T-helper 2 cell treated with Interferon-gamma antibody and Interleukin-4, amounts not matched to agents 5 μg/mL and 100 μg/mL, for 36 hours (primary cell): ENCODE data around the gene DLGAP3.

Source experiments
- DNase-seq: peaks from one replicate; pipeline ENCODE4 v3.0.0; 2021; ENCODE audit warnings: low spot score
- H3K27ac Mint-ChIP-seq: one replicate; pipeline ENCODE4 v1.8.0; 2021; ENCODE audit warnings: mild to moderate bottlenecking, mixed read lengths
- H3K27me3 Mint-ChIP-seq: one replicate; pipeline ENCODE4 v1.8.0; 2021; ENCODE audit warnings: low read depth, mixed read lengths
- H3K36me3 Mint-ChIP-seq: one replicate; pipeline ENCODE4 v1.8.0; 2021; ENCODE audit warnings: low read depth, mixed read lengths
- H3K4me1 Mint-ChIP-seq: one replicate; pipeline ENCODE4 v1.8.0; 2021; ENCODE audit warnings: low read depth, mixed read lengths
- H3K4me3 Mint-ChIP-seq: one replicate; pipeline ENCODE4 v1.8.0; 2022; ENCODE audit warnings: mild to moderate bottlenecking, moderate library complexity, mixed read lengths
- H3K9me3 Mint-ChIP-seq: one replicate; pipeline ENCODE4 v1.8.0; 2021; ENCODE audit warnings: mixed read lengths

The DLGAP3 gene

DNA sequence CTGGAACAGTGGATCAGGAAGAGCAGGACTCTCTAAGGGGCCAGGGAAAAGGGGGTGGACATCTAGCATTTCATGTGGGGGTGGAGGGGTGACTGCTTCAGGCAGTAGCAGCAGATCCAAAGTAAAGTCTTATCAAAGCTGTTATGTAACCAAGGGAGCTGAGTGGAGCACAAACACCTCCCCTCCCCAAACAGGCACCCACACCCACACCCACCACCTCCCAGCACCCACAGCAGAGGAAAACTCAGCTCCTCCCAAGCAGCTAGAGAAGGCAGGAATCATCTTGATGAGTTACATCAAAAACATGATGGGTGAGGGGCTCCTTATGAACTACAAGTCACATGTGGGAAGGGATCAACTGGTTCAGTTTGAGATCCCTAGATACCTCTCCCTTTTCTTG, 6.0 kb downstream of the DLGAP3 start:
- Mint-ChIP-seq H3K27ac (no peak overlapping the region), H3K9me3 (no peaks in the 10 kb centered on the region), H3K36me3 (no peaks in the 10 kb centered on the region), H3K4me3 (no peak overlapping the region), H3K27me3 (peaks cover 48% of the 10 kb centered on the region), H3K4me1 (peaks cover under 1% of the 10 kb centered on the region)
- no peak for DNase-seq

- Mint-ChIP-seq H3K4me3 (no peak overlapping the region), H3K36me3 (no peaks in the 10 kb centered on the region), H3K27me3 (peaks cover 10% of the 10 kb centered on the region), H3K27ac (no peak overlapping the region), H3K9me3 (no peaks in the 10 kb centered on the region), H3K4me1 (no peaks in the 10 kb centered on the region)
- no peak for DNase-seq
Measured at GRCh38 chr1:34918977-34919561, 10.4 kb downstream of the DLGAP3 start.

GRCh38 chr1:34918386-34918976, 11.0 kb downstream of the DLGAP3 start:
- no peak overlapping the region for H3K27ac Mint-ChIP-seq
- DNase-seq, result no peak
- no peaks in the 10 kb centered on the region for H3K4me1 Mint-ChIP-seq
- H3K9me3 Mint-ChIP-seq, result no peaks in the 10 kb centered on the region
- no peaks in the 10 kb centered on the region for H3K36me3 Mint-ChIP-seq
- H3K27me3 Mint-ChIP-seq, result peaks cover 8% of the 10 kb centered on the region
- no peak overlapping the region for H3K4me3 Mint-ChIP-seq

- Mint-ChIP-seq H3K9me3 (no peaks in the 10 kb centered on the region), H3K36me3 (no peaks in the 10 kb centered on the region), H3K4me3 (no peak overlapping the region), H3K4me1 (no peaks in the 10 kb centered on the region), H3K27me3 (peaks cover 6% of the 10 kb centered on the region), H3K27ac (no peak overlapping the region)
- no peak for DNase-seq
Measured at GRCh38 chr1:34917017-34917416, 12.4 kb downstream of the DLGAP3 start.

DNA sequence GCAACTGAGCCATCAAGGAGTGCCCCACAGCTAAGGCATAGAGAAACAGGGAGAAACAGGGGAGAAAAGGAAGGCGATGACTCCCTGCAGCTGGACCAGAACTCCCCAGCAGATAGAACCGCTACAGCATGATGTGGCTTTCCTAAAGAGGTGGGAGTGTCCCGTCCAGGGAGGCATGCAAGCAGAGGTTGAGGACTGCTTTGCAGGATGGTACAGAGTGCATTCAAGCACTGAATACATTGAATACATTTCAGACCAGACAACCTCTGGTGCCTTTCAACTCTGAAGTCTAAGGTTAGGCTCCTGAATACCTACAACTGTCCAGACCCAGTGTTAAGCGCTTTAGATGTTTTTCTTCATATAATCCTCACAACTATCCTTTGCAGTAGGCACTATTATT, 13.3 kb downstream of the DLGAP3 start:
- no peak overlapping the region for H3K4me3 Mint-ChIP-seq
- peaks cover 2% of the 10 kb centered on the region for H3K27me3 Mint-ChIP-seq
- no peaks in the 10 kb centered on the region for H3K4me1 Mint-ChIP-seq
- no peak overlapping the region for H3K27ac Mint-ChIP-seq
- no peak for DNase-seq
- H3K9me3 Mint-ChIP-seq, result no peaks in the 10 kb centered on the region
- H3K36me3 Mint-ChIP-seq, result no peaks in the 10 kb centered on the region

DNA sequence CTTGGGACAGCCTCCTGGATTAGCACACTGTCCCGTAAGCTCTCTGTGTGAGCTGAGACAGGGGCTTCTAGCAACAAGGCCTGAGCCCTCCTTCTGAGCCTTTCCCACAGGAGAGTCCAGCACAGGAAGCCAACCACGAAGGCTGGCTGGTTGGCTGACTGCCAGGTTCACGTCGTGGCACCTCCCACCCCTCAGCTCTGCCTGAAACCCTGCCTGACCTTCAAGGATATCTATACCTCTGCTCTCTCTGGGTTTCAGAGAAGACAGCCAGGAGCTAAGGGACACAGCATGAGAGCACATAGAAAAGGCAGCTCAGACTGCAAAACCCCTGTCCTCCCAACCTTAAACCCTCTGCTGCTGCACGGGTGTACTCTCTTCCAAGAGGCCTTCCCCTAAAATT, 13.9 kb downstream of the DLGAP3 start:
- Mint-ChIP-seq H3K27ac (no peak overlapping the region), H3K4me1 (no peaks in the 10 kb centered on the region), H3K36me3 (no peaks in the 10 kb centered on the region), H3K4me3 (no peak overlapping the region), H3K27me3 (peaks cover 2% of the 10 kb centered on the region), H3K9me3 (no peaks in the 10 kb centered on the region)
- DNase-seq, result no peak

- no peak for DNase-seq
- Mint-ChIP-seq H3K4me3 (no peak overlapping the region), H3K4me1 (no peaks in the 10 kb centered on the region), H3K27me3 (peaks cover 2% of the 10 kb centered on the region), H3K27ac (no peak overlapping the region), H3K36me3 (no peaks in the 10 kb centered on the region), H3K9me3 (no peaks in the 10 kb centered on the region)
Measured at GRCh38 chr1:34914958-34915357, 14.5 kb downstream of the DLGAP3 start.

GRCh38 chr1:34911465-34911864, 18.0 kb downstream of the DLGAP3 start:
- no peaks in the 10 kb centered on the region for H3K9me3 Mint-ChIP-seq
- H3K27me3 Mint-ChIP-seq, result no peaks in the 10 kb centered on the region
- no peak overlapping the region for H3K27ac Mint-ChIP-seq
- H3K36me3 Mint-ChIP-seq, result no peaks in the 10 kb centered on the region
- no peaks in the 10 kb centered on the region for H3K4me1 Mint-ChIP-seq
- no peak overlapping the region for H3K4me3 Mint-ChIP-seq
- DNase-seq, result no peak

GRCh38 chr1:34910425-34910824, 19.0 kb downstream of the DLGAP3 start:
- no peak overlapping the region for H3K27ac Mint-ChIP-seq
- H3K27me3 Mint-ChIP-seq, result no peaks in the 10 kb centered on the region
- H3K9me3 Mint-ChIP-seq, result no peaks in the 10 kb centered on the region
- H3K36me3 Mint-ChIP-seq, result no peaks in the 10 kb centered on the region
- DNase-seq, result no peak
- H3K4me1 Mint-ChIP-seq, result no peaks in the 10 kb centered on the region
- H3K4me3 Mint-ChIP-seq, result no peak overlapping the region

DNA sequence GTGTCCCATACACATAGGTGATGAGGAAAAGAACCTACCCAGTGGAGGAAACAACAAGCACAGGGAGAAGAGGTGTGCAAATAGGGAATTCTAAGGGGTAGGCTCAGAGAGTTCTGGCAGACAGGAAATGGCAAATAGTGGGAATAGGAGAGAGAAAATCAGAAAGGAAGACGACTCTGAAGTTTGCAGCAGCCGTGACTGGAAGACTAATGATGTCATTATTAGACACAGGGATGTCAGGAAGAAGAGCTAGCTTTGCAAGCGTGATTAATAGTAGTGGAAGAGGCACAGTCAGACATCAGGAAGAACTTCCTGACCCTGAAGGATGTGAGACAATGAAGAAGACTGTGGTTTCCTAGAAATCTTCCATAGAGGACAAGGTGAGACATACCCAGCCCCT, 21.1 kb downstream of the DLGAP3 start:
- Mint-ChIP-seq H3K9me3 (no peaks in the 10 kb centered on the region), H3K27me3 (no peaks in the 10 kb centered on the region), H3K4me3 (no peak overlapping the region), H3K27ac (no peak overlapping the region), H3K4me1 (no peaks in the 10 kb centered on the region), H3K36me3 (no peaks in the 10 kb centered on the region)
- no peak for DNase-seq

DNA sequence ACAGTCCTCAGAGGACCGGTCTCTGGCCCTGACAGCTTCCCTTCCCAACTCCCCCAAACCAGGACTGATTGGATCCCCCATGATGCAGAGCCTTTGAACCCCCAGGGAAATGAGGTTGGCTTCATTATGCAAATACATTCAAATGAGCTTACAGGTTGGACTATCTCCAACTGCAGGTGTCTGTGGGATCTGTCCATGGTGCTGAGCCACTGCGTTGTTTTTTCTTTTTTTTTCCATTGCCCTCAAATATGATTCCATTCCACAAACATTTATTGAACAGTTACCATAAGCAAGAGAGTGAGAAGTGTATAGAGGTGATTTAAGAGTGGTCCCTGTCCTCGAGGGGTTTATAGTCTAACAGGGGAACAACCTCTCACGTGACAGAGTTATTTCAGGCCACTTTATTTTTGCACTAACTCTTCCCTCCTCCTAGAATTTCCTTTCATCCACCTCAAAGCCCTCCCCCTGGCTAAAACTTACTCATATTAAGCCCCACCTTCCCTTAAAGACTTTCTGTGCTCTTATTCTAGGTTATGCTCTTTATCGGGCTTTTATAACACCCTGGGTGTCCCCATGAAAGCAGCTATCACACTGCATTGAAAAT, 21.9 kb downstream of the DLGAP3 start:
- no peaks in the 10 kb centered on the region for H3K4me1 Mint-ChIP-seq
- no peaks in the 10 kb centered on the region for H3K36me3 Mint-ChIP-seq
- H3K27me3 Mint-ChIP-seq, result no peaks in the 10 kb centered on the region
- no peaks in the 10 kb centered on the region for H3K9me3 Mint-ChIP-seq
- no peak for DNase-seq
- no peak overlapping the region for H3K27ac Mint-ChIP-seq
- H3K4me3 Mint-ChIP-seq, result no peak overlapping the region

DNA sequence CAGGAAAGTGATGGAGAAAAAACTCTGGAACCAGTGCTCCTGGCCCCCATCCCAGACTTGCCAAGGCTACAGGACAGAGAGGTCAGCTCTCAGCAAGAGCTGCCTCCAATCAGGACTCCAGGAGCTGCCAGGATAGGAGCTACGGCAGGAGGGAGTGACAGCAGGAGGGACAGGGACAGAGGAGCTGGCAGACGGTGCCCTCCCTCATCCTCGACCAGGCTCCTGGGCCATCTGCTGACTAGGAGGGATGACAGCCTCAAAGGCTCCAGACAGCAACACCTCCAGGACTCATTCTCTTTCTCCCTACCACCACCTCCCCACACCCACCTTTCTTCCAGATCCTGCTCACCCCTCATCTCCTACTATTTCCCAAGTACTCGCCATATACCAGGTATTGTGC, 22.7 kb downstream of the DLGAP3 start:
- no peak overlapping the region for H3K4me3 Mint-ChIP-seq
- H3K9me3 Mint-ChIP-seq, result no peaks in the 10 kb centered on the region
- H3K27me3 Mint-ChIP-seq, result no peaks in the 10 kb centered on the region
- no peak for DNase-seq
- H3K36me3 Mint-ChIP-seq, result no peaks in the 10 kb centered on the region
- no peaks in the 10 kb centered on the region for H3K4me1 Mint-ChIP-seq
- H3K27ac Mint-ChIP-seq, result no peak overlapping the region

DNA sequence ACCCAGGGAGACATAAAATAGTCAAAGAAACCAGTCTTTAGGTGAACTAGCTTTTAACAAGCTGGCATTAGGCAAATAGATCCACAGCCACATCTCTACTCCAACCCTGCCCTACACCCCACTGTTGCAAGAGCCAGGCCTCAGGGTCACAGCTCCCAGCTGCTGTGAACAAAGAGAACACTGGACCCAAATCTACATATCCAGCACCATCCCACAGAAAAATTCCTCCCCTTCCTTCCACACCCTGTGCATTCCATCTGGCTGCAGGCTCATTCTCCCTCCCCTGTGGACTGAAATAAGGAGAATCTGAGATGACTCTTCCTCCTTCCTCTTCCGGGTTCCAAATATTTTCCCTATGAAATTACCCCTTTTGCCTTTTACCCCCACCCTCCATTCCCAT, 23.2 kb downstream of the DLGAP3 start:
- Mint-ChIP-seq H3K4me3 (no peak overlapping the region), H3K27me3 (peaks cover under 1% of the 10 kb centered on the region), H3K27ac (no peak overlapping the region), H3K4me1 (no peaks in the 10 kb centered on the region), H3K36me3 (no peaks in the 10 kb centered on the region), H3K9me3 (no peaks in the 10 kb centered on the region)
- DNase-seq, result no peak

DNA sequence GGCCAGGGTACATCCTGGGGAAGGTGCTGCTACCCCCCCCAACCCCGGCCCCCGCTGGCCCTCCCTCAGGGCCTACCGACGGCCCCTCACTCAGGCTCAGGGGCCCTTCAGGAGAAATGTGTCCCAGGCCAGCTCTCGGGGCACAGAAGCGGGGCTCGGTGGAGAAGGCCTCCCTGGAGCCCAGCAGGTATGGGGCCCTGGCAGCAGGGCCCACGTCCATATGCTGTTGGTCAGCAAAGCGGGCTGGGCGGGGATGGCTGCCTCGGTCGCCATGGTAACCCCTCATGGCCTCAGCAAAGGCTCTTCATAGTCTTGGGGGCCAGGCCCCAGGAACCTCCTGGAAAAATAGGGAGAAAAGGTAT, 24.4 kb downstream of the DLGAP3 start:
- Mint-ChIP-seq H3K36me3 (no peaks in the 10 kb centered on the region), H3K4me1 (no peaks in the 10 kb centered on the region)
- no peak for DNase-seq

More for the DNA sequence above, 24.4 kb downstream of the DLGAP3 start:
- Mint-ChIP-seq H3K4me3 (no peak overlapping the region), H3K27me3 (peaks cover 6% of the 10 kb centered on the region), H3K27ac (no peak overlapping the region), H3K9me3 (no peaks in the 10 kb centered on the region)
